Islet of Langerhans (tissue), 1 donor: Measurements from ENCODE around the gene CIB4.

Experiments used
- FAIRE-seq: peaks from one replicate; lab custom pipeline; 2011; peaks lifted over from hg19 to GRCh38; lab: Jason Lieb, UNC

Gene CIB4

DNA sequence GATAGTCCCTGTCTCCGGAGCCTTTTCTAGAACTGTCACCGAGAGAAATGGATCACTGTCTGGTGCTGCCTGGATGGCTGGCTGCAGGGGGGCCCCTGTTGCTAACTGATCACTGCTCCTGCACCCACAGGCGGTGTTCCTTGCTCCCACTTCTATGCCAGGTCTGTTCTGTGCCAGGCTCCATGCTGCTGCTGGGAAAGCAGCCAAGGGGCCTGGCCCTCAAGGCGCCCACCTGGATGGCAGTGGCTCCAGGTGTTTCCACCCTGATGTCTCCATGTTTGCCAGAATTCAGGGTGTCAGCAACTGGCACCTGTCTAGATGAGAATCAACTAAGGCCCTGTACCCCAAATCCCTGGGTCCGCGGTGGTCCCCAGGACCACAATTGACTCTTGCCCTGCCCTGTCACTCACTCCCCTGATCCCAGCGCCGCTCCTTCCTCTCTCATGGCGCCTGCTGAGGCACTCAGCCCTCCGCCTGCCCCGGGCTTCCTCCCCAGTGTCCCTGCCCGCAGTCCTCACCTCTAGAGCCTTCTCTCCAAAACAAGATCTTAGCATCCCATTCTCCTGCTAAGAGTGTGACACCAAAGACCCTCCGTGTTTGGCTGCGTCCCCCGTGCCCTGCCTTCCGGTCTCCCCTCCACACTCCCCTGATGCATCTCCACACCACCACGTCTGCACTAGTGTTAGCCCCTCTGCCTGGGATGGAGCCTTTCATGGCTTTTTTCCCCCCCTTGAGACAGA lies 90.7 kb downstream of the CIB4 start:
- no peak for FAIRE-seq

DNA sequence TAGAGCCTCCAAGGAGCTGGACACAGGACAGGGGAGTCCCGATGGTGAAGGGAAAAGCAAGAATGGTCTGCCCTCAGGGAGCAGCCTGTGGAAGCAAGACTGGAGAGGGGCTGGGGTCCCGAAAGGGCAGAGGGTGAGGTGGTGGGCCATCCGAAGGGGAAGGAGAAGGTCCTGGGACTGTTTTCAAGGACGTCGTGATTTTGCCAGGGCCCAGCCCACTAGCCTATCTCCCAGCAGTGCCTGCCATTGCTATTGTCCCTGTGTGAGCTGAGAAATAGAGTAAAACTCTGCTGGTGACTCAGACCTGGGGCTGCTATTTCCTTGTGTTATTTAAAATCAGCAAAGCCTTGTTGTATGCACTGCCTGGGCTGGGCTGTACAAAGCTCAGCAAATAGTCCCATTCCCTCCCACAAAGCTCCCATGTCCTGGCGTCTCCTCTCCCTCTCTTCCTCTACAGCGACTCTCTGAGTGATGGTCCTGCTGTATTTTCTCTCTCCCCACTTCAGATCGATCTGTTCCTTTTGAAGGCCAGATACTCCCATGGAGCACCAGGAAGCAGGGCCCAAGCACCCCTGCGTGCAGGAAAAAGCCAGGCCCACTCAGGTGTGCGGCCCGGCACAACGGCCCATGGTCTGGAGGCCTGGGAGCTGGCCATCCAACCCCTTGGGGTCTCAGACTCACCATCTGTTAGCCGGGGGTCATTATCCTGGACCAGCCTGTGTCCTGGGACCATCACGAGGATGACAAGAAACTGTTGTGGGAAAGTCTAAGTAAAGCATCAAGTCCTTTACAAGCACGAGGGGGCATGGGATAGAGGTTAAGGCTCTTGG lies 98.3 kb downstream of the CIB4 start:
- no peak for FAIRE-seq

GRCh38 chr2:26542194-26542455 lies 99.0 kb downstream of the CIB4 start:
- no peak for FAIRE-seq

DNA sequence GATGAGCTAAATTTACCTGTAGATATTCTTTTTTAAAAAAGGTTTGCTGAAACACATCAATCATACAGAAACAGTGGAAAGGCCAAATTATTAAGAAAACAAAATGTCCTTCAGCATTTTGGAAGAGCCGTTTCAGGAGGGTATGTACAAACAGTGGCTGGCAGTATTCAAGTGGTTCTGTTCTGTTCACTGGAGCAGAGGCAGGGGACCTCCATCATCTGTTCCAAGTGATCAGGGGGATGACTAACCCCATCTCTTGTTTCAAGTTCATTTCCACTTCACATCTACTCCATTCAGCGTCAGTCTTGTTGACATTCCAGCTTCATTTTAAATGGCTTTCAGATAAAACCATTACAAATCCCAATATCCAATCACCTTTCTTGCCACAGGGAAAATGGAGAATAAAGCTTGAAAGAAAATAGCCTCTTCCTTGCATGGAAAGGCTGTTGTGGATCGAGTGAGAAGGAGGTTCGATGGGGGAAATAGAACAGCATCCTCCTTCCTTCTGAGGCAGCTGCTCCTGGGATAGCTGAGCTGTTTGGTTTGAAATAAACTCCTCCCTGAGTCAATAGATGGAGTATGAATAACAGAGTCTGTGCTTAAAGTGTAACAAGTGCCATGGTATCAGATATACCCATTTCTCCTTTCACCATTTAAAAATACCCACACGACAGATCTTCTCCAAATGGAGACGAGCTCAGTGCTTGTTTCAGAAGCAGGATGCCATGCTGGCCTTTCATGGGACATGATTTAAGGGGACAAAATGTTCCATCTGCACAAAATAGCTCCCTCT lies 99.6 kb downstream of the CIB4 start:
- no peak for FAIRE-seq

- no peak for FAIRE-seq
These were observed 100.2 kb downstream of the CIB4 start for GRCh38 chr2:26540961-26541360.

DNA sequence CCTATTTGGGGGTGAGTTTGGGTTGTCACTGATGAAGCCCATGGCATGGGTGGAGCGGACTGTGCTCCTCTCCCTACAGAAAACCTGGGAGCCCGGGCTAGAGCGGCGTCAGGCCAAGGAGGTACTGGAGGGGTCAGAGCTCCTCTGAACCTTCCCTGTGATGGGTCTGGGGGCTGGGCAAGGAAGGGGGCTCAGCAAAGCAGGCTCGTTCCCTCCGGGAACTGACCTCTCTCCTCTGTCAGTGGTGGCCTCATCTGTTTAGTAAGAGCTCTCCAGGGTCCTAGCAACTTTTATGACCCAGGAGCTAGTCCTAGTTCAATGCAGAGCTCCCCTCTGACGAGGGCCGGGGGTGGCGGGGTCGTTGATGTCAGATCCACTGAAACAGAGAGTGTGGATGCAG lies 100.9 kb downstream of the CIB4 start:
- no peak for FAIRE-seq

- FAIRE-seq: no peak
These were observed 103.2 kb downstream of the CIB4 start for GRCh38 chr2:26537826-26538475.

- no peak for FAIRE-seq
These were observed 103.9 kb downstream of the CIB4 start for GRCh38 chr2:26537069-26537825.

DNA sequence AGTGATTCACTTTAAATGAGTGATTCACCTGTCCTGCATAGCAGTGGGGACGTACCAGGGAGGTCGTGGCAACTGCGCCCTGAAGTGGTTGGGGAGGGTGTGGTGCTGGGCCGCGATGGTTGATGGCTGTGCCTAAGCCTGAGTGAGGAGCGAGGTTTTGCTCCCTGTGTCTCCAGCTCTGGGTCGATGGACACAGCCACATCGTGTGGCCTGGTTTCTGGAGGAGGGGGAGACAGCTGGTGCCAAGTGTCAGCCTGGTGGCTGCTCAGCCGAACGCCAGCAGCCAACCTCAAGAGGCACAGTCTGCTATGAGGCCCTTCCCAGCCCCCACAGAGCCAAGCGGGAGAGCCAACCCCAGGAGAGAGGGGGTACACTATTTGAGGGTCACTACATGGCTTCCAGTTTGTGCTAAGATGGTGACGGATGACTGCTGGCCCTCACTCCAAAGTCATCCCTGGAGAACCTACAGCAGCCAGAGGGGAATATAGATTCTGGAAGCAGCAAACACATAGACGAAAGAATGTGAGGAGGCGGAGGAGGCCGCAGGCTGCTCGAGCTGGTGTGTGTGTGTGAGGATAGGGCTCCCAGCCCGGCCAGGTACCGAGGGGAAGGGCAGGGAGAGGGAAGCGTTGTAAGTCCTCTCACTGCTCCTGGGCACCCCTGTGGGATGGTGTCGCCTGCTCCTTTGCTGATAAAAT lies 104.6 kb downstream of the CIB4 start:
- no peak for FAIRE-seq

DNA sequence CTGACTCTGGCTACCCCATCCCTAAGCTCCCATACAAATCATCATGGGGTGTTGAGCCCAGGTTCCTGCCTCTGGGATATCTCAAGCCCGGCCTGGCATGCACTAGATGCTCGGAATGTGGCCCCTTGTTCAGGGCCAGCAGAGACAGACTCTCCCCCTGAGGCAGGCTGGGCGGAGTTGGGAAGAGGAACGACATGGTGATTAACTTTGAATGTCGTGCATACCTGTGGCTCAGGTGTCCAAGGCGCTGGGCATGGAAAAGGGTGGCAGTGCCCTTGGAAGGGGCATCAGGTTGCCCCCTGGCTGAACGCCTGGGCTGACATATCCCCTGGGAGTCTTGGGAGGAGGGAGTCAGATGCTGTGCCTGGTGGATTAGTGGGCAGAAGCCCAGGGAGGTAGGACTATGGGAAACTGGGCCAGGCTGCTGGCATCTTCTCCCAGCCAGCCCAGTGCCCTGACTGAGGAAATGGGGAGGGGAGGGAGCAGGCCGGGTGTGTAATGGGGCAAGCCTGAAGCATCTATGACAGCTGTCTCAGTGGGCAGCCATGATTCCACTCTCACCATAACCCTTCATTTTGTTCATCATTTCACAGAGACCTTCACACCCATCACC lies 105.4 kb downstream of the CIB4 start:
- no peak for FAIRE-seq

DNA sequence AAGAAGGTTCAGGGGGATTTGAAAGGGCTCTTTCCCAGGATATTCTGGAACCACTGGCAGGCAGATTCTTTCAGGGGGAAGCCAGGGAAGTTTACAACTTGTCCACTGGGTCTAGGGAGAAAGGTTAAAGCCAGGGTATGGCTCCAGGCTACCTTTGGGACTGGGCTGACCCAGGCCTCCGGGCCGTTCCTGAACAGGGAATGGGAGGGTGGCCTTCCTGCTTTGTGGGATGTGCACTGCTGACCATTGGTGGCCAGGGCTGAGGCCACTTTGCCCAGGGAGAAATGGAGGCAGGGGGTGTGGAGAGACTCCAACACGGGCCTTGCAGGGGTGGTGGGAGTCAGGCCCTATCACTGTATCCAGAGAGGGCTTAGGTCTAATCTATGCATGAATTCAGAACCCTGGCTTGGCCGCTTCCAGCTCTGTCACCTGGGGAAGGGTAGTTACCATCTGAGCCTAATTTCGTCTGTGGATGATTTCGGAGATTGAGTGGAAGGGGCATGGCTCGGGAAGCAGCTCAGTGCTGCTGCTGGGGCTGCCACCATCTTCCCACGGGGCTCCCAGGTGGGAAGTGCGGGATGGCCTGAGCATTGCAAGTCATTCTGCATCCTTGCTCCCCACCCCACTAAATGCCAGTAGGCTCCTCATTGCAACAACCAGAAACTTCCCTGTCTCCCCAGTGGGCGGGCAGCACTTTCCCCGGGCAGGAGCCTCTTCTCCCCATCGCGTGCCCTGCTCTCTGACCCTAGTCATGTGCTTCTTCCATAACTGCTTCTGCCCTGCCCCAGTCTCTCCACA lies 106.1 kb downstream of the CIB4 start:
- no peak for FAIRE-seq

- FAIRE-seq: no peak
These were observed 106.9 kb downstream of the CIB4 start for GRCh38 chr2:26534098-26534864.

- FAIRE-seq: no peak
These were observed 107.5 kb downstream of the CIB4 start for GRCh38 chr2:26533661-26534060.

DNA sequence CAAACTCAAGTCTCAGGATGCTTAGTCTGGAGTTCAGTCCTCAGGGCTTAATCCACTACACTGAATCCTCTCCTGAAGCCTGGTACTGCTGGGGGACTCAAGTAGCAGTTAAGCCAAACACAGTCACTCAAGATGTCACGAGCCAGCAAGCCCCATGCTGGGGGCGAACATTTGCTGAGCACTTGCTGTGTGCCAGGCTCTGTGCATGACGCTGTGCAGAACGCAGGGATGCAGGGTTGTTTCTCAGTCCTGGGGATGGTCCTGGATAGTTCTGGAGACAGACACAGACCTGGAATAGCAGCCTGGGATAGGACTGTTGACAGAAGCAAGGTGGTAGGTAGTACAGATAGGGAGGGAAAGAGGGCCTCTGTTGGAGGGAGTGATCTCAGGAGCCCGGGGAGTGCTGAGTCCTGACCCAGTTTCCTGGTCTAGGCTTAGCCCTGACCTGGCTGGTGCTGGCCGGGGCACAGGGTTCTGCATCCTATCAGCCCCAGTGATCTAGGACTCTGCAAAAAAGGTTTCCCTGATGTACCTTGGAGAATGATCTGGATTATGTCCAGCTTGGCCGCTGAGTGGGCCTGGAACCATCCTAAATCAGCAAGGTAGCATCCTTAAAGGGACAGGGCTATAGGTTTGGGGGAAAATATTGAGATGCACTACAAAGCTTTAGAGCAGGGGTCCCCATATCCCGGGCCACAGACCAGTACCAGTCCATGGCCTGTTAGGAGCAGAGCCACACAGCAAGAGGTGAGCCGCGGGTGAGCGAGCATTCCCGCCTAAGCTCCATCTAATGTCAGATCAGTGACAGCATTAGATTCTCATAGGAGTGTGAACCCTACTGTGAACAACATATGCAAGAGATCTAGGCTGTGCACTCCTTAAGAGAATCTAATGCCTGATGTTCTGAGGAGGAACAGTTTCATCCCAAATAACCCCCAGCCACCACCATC lies 108.6 kb downstream of the CIB4 start:
- no peak for FAIRE-seq
